ENCODE measurements around the gene ADAM29.

GRCh38 chr4:174870311-174870710 lies 47.8 kb upstream of the ADAM29 start:
- TF ChIP-seq CTCF (tag by site-specific recombination; IDR thresholded peaks at IDR 0.05) (no peak), EGR2 (tag by site-specific recombination; IDR thresholded peaks at IDR 0.05; ENCODE audit: low read depth) (no peak), ZNF48 (tag by site-specific recombination; IDR thresholded peaks at IDR 0.05) (no peak), ZNF221 (tag by site-specific recombination; IDR thresholded peaks at IDR 0.05; ENCODE audit: borderline replicate concordance) (no peak), ZBTB48 (tag by site-specific recombination; IDR thresholded peaks at IDR 0.05) (no peak), SCRT1 (tag by site-specific recombination; IDR thresholded peaks at IDR 0.05; ENCODE audit: borderline replicate concordance) (no peak)
